HEK293 (cell line): ENCODE results near the gene SRY.

Experiments
- ATF2 ChIP-seq: fragments of 450-650 bp; formaldehyde crosslinking; IDR thresholded peaks from 2 replicates; pipeline ENCODE4 v1.5.1; 2016; ENCODE audit warnings: missing biosample characterization, missing genetic modification characterization, low read depth
- CTCF ChIP-seq: fragments of 450-650 bp; formaldehyde crosslinking; IDR thresholded peaks from 2 replicates; pipeline ENCODE4 v1.5.1; 2016; ENCODE audit warnings: missing biosample characterization, missing genetic modification characterization
- GLIS2 ChIP-seq: fragments of 450-650 bp; formaldehyde crosslinking; IDR thresholded peaks from 2 replicates; pipeline ENCODE4 v1.5.1; 2016; ENCODE audit warnings: missing biosample characterization, missing genetic modification characterization
- HOXA7 ChIP-seq: sonication (generic); formaldehyde crosslinking; IDR thresholded peaks from 2 replicates; pipeline ENCODE4 v1.8.1; 2022; ENCODE audit warnings: missing genetic modification reagents, borderline replicate concordance
- PRDM10 ChIP-seq: fragments of 450-650 bp; formaldehyde crosslinking; IDR thresholded peaks from 2 replicates; pipeline ENCODE4 v1.5.1; 2016; ENCODE audit warnings: missing biosample characterization, missing genetic modification characterization
- ZBTB26 ChIP-seq: fragments of 450-650 bp; formaldehyde crosslinking; optimal IDR thresholded peaks from 2 replicates; pipeline ENCODE3; 2016; ENCODE audit warnings: missing biosample characterization, mild to moderate bottlenecking, missing genetic modification characterization
- ZBTB8A ChIP-seq: fragments of 450-650 bp; formaldehyde crosslinking; IDR thresholded peaks from 2 replicates; pipeline ENCODE4 v1.5.1; 2016; ENCODE audit warnings: missing biosample characterization, missing genetic modification characterization
- ZFP69B ChIP-seq: fragments of 450-650 bp; formaldehyde crosslinking; IDR thresholded peaks from 2 replicates; pipeline ENCODE4 v1.5.1; 2016; ENCODE audit warnings: missing biosample characterization, missing genetic modification characterization
- ZNF221 ChIP-seq: fragments of 450-650 bp; formaldehyde crosslinking; IDR thresholded peaks from 2 replicates; pipeline ENCODE4 v1.5.1; 2017; ENCODE audit warnings: missing biosample characterization, missing genetic modification characterization, borderline replicate concordance
- ZNF639 ChIP-seq: fragments of 450-650 bp; formaldehyde crosslinking; IDR thresholded peaks from 2 replicates; pipeline ENCODE4 v1.5.1; 2016; ENCODE audit warnings: missing biosample characterization, missing genetic modification characterization
- ZNF701 ChIP-seq: fragments of 450-650 bp; formaldehyde crosslinking; IDR thresholded peaks from 2 replicates; pipeline ENCODE4 v1.5.1; 2016; ENCODE audit warnings: missing biosample characterization, missing genetic modification characterization
- ZNF707 ChIP-seq: fragments of 450-650 bp; formaldehyde crosslinking; IDR thresholded peaks from 2 replicates; pipeline ENCODE4 v1.5.1; 2016; ENCODE audit warnings: missing biosample characterization, missing genetic modification characterization

- no peak for TF ChIP-seq ZNF221
- no peak for TF ChIP-seq PRDM10 (tag by site-specific recombination)
- no peak for TF ChIP-seq CTCF (tag by site-specific recombination)
- no peak for TF ChIP-seq ZFP69B (tag by site-specific recombination)
- TF ChIP-seq GLIS2 (tag by site-specific recombination): no peak
- no peak for TF ChIP-seq ZBTB8A (tag by site-specific recombination)
- TF ChIP-seq ZNF707 (tag by site-specific recombination): no peak
- no peak for TF ChIP-seq ATF2 (tag by site-specific recombination)
- TF ChIP-seq HOXA7 (CRISPR knock-in tag): no peak
- TF ChIP-seq ZNF639 (tag by site-specific recombination): no peak
- TF ChIP-seq ZNF701 (tag by site-specific recombination): no peak
- no peak for TF ChIP-seq ZBTB26 (tag by site-specific recombination)
Measured at GRCh38 chrY:2786876-2787512, 488 bp downstream of the SRY start.
